H1 (cell line): Measurements from ENCODE around the gene TFB1M. TPM values are rescaled to one million over a fixed set of nuclear protein-coding genes. Genes with fewer than 3 reads are reported as not detected.

ENCODE experiments used
- SIX5 ChIP-seq: IDR thresholded peaks from 2 replicates; pipeline ENCODE4 v1.6.1; 2011; ENCODE audit warnings: mild to moderate bottlenecking, low read depth, low read length
- polyA plus RNA-seq, 7 experiments: library from polyadenylated mRNA; depleted of rRNA in 3 of 7; stranded (reverse) in 5 of 7; unstranded in 2 of 7; fragments of >200 nt in 5 of 7; fragments of 200-250 nt in 2 of 7; gene quantifications; 1 replicate in 5 of 7; 2 replicates in 1 of 7; 4 replicates in 1 of 7; pipeline versions ENCODE4 v1.2.1 to v1.2.3, GENCODE V29; 2011 to 2013; ENCODE audit warnings: missing spikeins in 2 of 7, mixed read lengths in 2 of 7
- total RNA-seq: library from RNA; stranded (reverse); fragmentation: NEBNext Ultra II Directional; extraction: Animal tissue kit (Norgen Biotek cat#: 25700); gene quantifications from 2 replicates; pipeline ENCODE4 v1.2.1, GENCODE V29; 2021

Gene TFB1M
- total and polyA plus RNA-seq, 2 of the 8 experiments (the other 6 are each of a cell fraction or from before 2014, with no cell fraction given), result 28.2 to 49.4 TPM

DNA sequence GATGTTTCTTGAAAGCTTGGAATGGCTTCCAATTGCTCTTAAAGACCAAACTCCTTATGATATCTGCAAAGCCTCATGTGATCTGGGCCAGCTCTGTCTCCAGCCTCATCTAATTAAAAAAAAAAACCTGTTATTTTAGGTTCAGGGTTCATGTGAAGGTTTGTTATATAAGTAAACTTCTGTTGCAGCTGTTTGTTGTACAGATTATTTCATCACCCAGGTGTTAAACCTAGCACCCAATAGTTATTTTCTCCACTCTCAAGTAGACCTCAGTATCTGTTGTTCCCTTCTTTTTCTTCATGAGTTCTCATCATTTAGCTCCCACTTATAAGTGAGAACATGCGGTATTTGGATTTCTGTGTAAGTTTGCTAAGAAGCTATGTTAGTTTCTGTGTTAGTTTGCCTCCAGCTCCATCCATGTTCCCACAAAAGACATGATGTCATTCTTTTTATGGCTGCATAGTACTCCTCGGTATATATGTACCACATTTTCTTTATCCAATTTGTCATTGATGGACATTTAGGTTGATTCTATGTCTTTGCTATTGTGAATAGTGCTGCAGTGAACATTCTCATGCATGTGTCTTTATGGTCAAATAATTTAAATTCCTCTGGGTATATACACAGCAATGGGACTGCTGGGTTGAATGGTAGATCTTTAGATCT, 30.2 kb upstream of the TFB1M start (continued):
- no peak for TF ChIP-seq SIX5
- TF ChIP-seq, all 59 proteins: peak for 0
